Stimulated activated CD8-positive, alpha-beta memory T cell treated with anti-CD3 and anti-CD28 coated beads, Interleukin-15, amount 100 ng/mL, for 24 hours (primary cell): ENCODE measurements around the gene PAPPA.

Source experiments
- DNase-seq: peaks from one replicate; pipeline ENCODE4 v3.0.0-alpha.2; 2020; ENCODE audit warnings: low read depth

The PAPPA gene

DNA sequence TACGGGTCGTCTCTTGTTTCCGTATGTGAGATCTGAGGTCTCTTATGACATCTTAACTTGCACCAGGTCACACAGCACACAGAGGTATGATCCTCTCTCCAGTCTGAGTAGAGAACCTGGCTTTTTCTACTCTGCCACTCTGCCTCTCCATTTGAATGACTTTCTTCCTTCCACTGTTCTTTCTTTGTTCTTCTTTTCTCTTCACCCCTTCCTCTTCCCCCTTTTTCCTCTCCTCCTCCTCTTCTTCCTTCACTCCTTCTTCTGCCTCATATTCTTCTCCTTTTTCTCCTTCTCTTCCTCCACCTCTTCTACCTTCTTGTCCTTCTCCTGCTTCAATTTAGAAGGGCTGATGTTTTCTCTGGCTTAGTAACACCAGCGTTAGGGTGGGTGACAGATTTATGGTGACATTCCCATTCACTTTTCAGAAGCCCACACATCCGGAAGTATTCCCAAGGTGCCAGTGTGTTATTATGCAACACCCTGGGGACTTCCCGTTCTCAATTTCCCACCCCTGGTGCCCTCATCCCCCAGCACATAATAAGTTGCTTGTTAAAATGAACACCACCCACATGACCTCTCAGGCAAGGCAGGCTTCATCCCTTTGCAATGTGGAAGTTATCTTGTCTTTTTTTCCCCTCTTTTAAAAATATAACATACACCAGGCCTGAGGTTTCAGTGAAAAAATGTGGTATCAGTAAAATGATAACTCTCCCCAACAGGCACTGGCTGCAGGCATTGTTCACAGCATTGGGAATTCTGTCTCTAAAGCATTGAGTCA is 122.0 kb downstream of the PAPPA start:
- DNase-seq, result no peak

DNA sequence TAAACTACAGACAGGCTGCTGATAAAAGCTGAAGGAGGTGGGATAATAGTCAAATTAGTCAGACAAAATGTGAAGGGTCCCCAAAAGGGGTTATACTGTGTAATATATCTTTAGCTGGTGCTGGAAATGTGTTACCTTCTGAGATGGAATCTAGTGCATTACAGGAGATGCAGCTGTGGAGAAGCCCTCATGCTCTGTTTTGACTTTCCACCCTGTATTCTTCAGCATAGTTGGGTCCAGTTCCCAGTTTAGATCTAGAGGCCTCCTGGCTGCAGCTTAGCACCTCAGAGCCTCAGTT is 122.6 kb downstream of the PAPPA start:
- DNase-seq, result no peak

DNA sequence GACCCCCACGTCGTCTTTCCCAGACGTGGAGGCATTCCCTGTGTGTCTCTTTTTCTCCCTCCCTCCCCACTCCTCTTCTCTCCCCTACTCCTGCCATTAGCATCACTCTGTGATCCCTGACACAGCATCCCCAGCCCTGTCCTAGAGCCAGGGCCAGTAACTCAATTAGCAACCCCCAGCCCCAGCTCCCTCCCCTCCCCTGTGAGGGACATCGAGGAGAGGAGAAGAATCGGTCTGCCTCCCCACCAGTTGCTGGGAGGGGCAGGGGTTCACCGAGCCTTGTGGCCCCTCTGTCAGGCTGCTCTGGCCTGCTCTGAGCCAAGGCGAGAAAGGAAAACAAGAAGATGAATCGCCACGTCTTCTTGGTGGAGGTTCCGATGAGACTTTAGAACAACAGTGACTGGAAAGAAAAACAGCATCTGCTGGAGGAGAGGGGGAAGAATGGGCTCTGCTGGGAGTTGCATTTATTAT is 123.1 kb downstream of the PAPPA start:
- no peak for DNase-seq

DNA sequence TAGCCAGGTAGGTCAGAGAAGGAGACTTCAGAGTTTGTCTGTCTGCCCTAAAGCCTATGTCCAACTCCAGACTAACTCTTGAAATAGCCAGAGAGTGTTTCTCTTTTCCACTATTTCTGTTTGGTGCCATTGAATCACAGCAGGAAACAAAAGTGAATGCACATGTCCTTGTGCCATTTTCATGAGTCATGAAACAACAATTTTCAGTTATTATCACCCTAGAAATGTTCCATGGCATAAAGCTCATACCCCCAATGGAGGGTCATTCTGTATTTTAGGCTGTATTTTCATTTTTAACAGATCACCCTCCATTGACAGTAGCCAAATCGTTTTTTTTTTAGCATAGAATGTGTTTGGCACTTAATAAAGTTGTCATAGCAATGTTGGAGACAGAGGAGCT is 124.7 kb downstream of the PAPPA start:
- no peak for DNase-seq

DNA sequence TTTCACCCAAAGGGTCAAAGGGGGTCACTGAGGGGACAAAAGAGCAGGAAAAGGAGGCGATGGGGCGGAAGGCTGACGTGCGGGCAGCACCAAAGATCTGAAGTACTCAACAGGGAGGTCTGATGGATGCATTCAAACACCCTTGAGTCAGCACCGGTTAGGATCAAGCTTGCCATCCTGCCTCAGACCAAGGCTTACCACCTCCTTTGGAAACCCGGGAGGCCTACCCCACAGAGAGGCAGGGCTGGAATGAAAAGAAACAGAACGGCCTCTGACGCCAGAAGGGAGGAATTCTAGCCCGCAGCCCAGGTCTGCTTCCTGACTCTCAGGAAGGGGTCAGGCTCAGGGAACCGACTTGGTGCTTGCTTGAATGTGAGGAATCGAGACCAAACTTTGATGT is 125.6 kb downstream of the PAPPA start:
- DNase-seq, result no peak

DNA sequence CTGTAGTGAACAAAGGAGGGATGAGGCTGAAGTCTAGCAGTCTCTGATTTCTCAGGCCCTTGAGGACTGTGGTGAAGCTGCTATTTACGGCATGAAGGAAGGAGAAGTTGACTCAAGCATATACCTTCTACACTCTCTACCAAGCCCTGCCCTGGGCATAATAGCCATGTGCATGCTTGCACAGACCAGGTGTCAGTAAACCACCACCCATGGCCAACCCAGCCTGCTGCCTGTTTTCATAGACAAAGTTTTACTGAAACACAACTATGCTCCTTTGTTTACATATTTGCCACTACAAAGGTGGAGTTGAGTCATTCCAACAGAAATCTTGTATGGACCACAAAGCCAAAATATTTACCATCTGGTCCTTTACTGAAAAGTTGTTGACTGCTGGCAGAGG is 126.9 kb downstream of the PAPPA start:
- no peak for DNase-seq

GRCh38 chr9:116282597-116282996 is 129.0 kb downstream of the PAPPA start:
- no peak for DNase-seq

GRCh38 chr9:116284518-116284917 is 130.9 kb downstream of the PAPPA start:
- no peak for DNase-seq

DNA sequence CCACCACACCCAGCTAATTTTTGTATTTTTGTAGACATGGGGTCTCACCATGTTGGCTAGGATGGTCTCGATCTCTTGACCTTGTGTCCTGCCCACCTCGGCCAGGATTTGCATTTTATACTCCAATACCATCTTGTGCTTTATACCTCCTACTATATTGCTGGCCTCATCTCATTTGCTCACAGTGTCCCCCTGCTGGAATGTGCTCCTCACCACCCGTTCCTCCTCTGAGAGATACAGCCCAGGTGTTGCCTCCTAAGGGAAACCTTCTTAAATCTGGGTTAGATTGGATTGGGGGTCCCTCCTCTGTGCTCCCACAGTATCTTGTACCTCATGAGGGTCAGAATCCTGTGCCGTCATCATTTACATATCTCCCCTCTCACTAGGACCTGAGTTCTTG is 131.7 kb downstream of the PAPPA start:
- no peak for DNase-seq

DNA sequence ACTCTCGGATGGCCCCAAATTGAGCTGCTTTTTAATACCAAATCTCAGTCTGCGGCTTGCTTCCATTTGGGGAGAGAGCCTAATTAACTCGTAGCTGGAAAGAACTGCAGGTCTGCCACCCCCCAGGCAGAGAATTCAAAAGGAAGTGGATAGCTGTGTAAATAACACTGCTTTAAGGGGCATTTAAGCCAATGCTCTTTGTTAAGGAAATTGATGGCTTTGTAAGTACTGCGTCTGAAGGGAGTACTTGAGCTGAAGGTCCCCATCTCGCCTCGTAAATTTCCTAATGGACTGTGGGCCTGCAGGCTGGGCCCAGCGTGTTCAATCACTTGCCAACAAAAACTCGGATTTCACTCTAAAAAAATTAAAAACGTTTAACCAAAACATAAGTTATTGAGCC is 132.7 kb downstream of the PAPPA start:
- DNase-seq, result no peak

GRCh38 chr9:116287721-116288120 is 134.1 kb downstream of the PAPPA start:
- DNase-seq, result no peak

- DNase-seq, result no peak
These were observed 135.1 kb downstream of the PAPPA start for GRCh38 chr9:116288658-116289057.

DNA sequence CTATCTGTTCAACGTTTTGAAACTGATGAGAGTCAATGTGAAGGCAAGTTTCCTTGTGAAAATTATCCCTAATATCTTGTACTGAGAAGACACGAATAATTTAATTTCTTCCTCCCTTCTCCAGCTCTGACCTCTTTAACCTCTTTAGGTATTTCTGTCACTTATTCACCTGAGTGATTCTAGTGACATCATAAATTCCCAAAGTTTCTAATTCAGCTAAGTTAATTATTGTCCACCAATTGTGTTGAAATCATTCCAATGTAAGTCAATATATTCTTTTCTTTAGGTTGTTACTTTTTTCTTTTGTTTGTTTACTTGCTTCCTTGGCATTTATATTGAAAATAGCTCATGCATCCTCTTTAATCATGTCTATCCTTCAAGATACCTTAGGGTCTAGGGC is 143.8 kb downstream of the PAPPA start:
- DNase-seq, result no peak

- no peak for DNase-seq
These were observed 144.7 kb downstream of the PAPPA start for GRCh38 chr9:116298249-116298648.

DNA sequence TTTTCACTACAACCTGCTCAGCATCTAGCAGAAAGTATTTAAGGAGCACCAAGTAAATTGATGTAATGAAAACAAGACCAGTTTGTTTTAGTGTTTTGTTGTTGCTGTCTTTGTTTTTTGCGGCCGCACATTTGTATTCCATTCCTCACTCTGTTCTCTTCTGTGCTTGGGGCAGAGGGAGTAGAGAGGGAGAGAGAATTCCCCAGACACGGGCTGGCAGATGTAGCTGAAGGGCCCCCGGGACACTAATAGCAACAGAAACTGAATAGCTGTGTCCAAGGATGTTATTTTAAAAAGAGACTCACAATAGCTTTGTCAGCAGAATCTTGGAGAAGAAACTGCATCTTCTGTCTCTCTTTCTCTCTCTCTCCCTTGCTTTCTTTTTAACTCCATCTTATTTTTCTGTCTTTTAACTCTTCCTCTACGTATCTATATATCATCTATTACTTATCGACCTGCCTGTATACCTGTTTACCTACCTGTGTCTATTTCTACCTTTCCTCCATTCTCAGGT is 145.3 kb downstream of the PAPPA start:
- DNase-seq, result no peak

GRCh38 chr9:116300360-116300870 is 146.8 kb downstream of the PAPPA start:
- no peak for DNase-seq

GRCh38 chr9:116303270-116303669 is 149.7 kb downstream of the PAPPA start:
- DNase-seq, result no peak

GRCh38 chr9:116303886-116304538 is 150.4 kb downstream of the PAPPA start:
- no peak for DNase-seq

GRCh38 chr9:116304761-116305160 is 151.2 kb downstream of the PAPPA start:
- no peak for DNase-seq

DNA sequence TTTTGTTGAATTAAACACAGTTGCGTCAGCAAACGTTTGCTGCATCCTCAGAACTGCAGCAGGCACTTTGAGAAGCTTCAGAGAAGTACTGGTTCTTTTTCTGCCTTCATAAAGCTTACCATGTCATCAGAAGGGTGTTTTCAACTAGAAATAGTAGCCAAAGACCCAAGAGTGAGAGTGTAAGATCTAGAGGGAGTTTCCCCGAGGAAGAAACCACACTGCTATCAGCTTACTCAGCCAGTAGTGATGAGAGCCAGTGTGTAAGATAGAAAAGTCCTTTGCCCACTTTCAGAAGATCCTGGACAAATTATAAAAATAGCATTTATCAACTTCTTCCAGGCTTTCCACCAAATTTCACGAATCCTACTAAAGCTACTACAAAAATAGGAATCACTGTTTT is 154.5 kb downstream of the PAPPA start:
- DNase-seq, result no peak

DNA sequence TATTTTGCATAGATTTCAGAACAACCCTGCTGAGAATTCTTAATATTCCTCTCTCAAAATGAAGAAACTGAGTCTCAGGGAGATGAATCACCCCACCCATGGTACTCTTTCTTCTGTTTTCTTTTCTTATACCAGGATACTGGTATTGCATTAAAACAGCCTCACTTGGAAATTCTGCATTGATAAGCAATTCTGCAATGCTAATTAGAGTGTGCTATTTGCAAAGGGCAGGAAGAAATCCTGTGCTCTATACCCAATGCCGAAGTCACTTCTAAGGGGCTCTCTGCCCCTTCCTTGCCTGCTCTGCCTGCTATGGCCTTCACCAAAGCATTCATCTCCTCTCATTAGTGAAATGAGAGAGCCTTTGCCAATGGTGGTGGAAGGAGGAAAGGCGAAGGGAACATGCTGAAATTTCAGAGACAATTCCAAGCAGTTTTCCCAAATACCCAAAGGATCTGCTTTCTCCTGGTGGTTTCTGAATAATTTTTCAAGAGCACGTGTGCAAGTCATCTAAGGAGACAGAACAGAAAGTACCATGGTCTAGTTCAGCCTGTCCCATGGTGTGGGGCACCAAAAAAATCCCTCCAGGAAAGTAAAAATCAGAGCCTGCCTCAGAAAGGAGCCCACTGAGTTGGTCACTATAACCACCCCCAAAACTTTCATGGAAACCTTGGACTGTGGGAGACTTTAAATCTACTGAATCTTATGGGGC is 156.5 kb downstream of the PAPPA start:
- no peak for DNase-seq

DNA sequence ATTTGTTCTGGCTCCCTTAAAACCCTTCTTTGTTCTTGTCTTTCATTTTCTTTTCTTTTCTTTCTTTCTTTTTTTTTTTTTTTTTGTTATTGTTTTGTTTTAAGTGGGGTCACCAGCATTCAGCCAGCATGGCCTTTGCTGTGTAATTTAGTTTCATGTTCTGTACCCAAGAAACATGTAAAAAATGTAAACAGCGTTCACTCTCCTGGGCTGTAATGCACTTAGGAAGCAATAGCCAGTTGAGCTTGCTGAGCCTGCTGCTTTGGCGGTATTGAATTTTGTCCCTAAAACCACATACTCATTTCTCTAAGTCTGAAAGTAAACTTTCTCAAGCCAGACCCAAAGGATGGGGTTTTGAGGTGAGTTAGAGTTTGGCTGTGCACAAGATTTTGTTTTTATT is 158.6 kb downstream of the PAPPA start:
- DNase-seq, result no peak

GRCh38 chr9:116313638-116314037 is 160.0 kb downstream of the PAPPA start:
- no peak for DNase-seq
